Pons (tissue), 1 donor: ENCODE measurements around the gene CD1D.
"Not testable (repeated sequence)": the region's sequence is repeated elsewhere in the genome, so short reads cannot be mapped to it uniquely, and the experiment has no call there.

ENCODE experiments used
- DNase-seq: peaks from one replicate; pipeline ENCODE4 v3.0.0-alpha.2; 2016; ENCODE audit warnings: low spot score

The CD1D gene

GRCh38 chr1:158180741-158181576 is at the start of gene CD1D:
TSS of gene CD1D (plus strand) at chr1:158180895. CDS start at chr1:158181102, 207 bp downstream.
- no peak for DNase-seq

GRCh38 chr1:158131217-158131616 is 49.5 kb upstream of the CD1D start:
- no peak for DNase-seq

DNA sequence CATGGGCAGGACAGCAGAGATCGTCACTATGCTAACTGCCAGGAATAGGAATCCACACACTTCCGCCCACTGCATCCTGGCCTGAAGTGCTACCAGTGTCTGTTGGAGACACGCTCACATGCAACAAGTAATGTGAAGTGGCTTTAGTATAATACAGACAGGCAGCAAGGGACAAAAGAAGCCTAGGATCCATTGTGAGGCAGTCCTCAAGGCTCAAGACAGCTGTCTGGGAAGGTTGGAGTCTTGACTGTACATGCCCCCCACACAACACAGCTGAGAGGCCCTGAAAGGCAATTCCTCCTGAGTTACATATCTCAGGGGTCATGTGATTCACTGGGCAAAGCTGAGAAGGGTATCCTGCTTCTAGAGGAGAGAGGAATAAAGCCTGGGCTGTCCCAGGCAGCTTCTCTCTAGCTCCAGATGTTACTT is 39.9 kb upstream of the CD1D start:
- DNase-seq, result no peak

DNA sequence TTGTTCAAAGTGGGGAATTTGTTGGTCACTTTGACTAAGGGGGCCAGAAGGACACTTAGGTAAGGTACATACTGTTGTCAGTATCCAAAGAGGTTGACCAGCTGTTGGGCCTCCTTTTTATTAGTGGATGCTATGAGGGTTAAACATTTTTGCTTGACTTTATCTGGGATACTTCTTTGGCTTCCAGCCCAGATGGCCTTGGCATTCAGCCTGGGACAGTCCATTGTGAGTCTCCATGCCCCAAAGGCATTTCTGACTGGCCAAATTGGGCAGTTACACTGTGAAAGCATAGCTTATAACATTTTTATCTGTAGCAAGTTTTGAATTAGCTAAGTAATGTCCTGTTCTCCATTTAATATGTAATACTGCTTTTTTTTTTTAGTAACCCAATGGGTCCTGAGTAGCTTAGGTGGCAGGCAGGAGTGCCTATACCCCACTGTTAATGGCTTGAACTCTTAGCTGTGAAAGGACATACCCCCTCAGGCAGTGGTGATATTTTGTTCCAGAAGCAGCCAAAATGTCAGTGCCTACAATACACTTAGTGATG is 35.4 kb upstream of the CD1D start:
- DNase-seq, result peak; percentile 75

DNA sequence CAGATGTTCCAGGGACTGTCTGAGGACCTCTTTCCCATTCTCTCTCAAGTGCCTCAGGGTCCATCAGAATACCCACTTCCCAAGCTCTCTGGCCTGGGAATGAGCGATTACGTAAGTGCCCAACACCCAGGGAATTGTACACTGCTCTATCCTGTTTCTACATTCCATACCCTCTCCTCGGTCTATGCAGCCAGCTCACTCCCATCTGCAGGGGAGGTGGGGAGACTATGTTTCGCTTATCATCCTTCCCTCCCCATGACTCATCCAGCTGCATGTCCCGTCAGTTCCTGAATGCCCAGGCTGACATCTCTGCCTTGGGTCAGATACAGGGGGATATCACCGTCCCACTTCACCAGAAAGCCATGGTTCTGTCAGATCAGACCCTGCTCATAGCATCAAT is 34.5 kb upstream of the CD1D start:
- DNase-seq, result no peak

GRCh38 chr1:158146739-158147138 is 34.0 kb upstream of the CD1D start:
- DNase-seq, result no peak

DNA sequence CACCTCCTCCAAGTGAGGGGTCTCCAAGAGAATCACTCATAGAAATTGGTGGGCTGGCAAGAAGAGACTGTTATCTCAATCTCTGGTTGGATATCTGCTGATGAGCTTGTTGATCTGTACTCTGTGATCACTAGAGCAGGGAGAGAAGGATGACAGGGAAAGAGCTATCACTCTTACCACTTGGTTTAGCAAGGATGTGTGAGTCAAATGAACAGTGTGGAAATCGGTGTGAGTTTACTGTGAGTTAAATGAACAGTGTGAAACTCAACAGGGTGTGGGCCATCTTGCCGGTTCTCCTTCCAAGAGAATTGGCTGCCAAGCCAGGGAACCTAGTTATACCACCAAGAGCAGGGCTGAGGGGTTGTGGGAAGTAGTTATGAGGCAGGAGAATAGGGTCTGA is 33.3 kb upstream of the CD1D start:
- DNase-seq, result no peak

GRCh38 chr1:158147869-158148268 is 32.8 kb upstream of the CD1D start:
- no peak for DNase-seq

- peak; percentile 65 for DNase-seq
Measured at GRCh38 chr1:158148468-158148867, 32.2 kb upstream of the CD1D start.

GRCh38 chr1:158149175-158149574 is 31.5 kb upstream of the CD1D start:
- DNase-seq, result no peak

DNA sequence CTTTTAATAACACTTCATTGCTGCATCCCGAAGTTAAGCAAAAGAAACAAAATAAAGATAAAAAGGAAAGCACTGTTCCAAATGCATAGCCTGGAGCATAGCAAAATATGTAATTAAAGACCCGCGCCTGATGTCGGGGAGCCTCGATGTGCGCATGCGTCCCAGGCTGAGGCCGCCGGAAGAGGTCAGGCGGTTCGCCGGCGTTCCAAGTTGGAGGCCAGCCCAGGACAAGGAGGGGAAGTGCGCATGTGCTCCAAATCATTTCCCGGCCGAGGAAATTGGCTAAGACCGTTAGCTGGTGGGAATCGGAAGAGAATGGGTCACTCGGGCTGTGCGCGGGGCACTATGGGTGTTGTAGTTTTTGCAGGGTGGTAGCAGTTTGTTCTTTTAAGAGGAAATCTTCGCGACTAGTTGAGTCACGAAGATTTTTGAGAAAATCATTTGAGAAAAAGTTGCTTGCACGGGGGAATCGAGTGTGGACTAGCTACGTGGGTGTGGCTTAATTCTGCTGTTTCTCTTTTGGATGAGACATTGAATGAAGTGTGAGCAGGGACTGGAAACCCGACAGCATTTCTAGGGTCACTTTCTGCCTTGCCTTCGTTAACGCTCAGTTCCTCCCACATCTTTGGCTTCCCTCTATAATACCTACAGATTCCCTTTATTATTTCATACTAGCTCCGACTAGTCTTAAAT is 31.0 kb upstream of the CD1D start:
- peak; percentile 95 for DNase-seq

GRCh38 chr1:158150523-158150922 is 30.2 kb upstream of the CD1D start:
- peak; percentile 83 for DNase-seq

DNA sequence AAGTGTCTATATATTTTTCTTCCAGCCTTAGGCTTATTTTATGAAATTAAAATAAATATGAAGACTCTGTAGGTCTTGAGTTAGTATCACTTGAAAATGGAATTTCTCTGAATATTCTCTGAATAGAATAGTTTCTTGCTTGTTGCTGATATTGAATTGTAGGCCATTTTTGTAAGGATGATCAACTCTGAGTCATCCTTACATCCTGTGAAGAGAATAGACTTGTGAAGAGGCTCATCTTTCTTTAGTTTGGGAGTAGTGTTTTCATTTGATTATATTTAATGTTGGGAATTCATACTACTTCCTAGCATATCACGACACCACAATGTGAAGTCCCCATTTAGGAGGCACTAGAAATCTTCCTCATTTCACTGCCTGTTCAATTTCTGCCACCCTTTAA is 27.5 kb upstream of the CD1D start:
- no peak for DNase-seq

DNA sequence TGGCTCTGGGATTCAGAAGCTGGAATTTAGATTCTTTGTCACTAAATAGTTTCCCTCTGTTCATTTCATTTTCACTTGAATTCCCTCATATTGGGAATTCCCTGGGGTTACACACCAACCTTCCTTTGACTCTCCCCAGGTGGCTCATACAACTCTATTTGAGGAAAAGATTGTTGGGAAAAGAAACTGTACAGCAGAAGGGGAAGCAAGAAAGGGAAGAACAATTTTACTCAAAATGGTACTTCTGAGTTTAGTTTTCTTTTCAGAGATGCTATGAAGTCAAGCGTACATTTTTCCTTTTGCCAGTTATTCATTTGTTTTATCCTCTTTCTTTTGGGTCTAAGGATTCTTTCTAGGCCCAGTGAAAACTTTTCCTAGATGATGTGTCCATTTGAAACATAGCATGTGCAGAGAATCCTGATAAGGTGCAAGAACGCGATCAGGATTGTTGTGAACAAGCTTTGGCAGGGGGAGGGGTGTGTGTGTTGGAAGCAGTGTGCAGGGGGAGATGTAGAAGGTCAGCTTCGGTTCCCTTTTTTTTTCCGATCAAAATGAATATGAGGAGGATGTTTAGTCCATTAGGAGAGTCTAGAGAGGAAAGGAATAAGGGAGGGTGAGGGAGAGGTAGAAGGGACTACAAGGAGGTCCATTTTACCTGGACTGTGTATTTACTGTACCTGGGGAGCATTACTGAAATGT is 26.8 kb upstream of the CD1D start:
- peak; percentile 21 for DNase-seq

DNA sequence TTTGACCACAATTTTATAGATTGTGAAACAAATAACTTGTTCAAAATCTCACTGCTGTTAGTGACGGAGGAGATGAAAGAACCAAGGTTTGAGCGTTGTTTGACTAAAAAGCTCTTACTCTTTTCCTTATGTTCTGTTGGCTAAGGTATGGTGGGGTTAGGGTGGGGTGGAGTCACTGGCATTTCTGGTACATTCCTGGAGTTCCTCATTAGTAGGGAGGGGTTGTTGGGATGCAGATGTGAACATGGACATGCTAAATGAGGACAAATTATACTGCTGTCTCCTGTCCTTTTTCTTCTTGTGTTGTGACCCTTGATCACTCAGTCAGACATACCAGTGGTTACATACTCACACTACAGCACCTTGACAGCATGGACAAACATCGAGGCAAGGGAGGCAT is 26.2 kb upstream of the CD1D start:
- no peak for DNase-seq

DNA sequence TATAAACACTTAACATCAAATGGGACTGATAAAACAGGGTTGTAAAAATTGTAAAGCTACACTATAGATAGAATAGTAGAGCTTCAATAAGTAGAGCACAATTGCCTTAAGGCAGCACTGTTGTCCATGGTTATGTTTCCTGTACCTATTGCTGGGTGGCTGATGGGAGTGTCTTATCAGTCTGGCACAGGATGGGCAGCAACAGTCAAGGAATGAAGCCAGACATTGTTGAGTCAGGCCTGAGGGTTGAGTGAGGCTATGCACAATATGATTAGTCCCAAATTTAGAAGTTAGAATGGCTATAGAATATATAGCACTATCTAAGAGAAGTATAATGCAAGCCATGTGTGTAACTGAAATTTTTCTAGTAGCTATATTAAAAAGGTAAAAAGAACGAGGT is 25.0 kb upstream of the CD1D start:
- DNase-seq, result no peak

DNA sequence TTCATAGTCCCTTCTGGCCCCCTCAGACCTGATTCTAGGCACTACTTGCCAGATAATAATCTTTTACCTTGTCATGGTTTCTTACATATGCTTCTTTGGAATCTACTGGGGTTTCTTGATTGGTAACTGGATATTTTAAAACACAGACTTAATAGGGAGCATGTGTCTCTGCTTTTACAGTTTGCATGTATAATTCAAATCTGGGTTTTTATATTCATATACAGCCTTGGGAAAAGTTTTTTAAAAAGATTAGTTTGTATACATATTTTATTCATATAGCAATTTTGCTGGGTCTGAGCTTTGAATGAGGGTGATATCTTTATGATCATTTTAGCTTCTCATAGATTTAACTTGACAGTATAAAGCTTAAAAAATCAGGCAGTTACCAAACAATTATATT is 21.1 kb upstream of the CD1D start:
- DNase-seq, result no peak

- DNase-seq, result no peak
Measured at GRCh38 chr1:158161446-158161845, 19.2 kb upstream of the CD1D start.

DNA sequence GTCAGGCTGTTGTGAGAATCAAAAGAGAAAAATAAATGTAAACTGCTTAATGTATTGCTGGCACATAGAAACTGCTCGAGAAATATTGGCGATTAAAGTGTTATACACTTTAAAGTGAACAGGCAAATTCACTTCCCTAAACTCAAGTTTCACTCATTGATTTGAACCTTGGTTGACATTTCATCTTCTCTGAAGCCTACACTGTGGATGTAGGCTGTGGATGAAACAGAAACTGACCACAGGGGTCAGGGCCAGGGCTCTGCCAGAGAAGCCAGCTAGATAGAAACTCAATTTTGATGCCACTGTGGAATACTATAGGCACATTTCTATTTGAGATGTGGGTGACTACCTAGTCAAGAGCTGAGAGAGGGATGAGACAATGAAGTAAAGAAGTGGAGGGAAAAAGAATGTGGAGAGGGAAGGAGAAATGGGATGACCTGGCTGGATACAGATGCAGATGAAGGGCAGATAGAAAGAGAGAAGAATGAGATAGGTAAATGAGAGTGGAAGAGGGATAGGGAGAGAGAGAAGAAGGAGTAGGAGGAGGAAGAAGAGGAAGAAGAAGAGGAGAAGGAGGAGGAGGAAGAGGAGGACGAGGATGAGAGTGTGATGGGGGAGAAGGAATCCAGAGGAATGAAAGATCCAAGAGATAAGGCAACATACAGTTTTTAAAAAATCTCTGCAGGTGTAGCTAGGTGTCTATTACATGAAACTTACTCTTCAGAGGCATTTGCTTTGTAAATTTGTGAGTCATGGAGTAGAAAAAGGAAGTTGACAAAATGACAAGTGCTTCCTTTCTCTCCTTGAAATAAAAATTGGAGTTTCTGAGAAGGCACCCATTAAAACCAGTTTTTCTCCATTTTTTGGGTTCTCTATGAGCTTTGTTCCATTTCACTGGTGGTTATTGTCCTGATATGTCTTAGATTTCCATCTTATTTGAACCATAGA is 17.4 kb upstream of the CD1D start:
- no peak for DNase-seq

- DNase-seq, result no peak
Measured at GRCh38 chr1:158169105-158169504, 11.6 kb upstream of the CD1D start.

GRCh38 chr1:158175915-158176314 is 4.8 kb upstream of the CD1D start:
- not testable (repeated sequence) for DNase-seq
